ENCODE results near the gene SMYD1. TPM values are rescaled to one million over a fixed set of nuclear protein-coding genes. Genes with fewer than 3 reads are reported as not detected.

Gene SMYD1
- total and polyA plus RNA-seq, 2 donors (not counting 3 experiments of a cell fraction or from before 2014, with no cell fraction given): not detected

DNA sequence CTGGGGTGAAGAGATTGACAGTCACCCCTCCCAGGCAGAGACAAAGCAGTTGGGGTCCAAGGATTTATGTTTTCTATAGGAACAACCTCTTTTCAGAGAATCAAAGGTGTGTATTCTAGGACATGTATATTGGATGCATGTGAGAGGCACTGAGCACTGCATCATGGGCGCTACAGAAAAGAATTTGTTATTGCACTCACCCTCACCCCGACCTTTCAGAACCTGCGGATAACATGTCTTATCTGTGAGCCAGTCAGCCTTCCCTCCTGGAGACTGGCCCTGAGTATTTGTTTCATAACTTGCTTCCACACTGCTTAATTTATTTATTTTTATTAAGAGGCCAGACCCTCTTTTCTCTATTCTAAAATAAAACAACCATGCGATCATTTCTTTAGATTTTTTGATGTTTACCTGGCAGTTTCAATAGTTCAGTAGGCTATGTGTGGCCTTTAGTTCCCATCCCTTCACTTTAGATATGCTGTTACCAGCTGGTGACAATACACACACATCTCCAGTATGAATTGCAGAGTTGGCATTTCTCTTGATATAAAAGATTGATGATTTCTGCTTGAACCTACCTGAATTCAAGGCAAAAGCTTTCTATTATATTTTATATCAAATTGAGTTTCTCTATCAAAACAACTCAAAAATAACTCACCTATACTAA lies 30.4 kb downstream of the SMYD1 start:
- no peaks in the 10 kb centered on the region for H3K79me2 ChIP-seq (ENCODE audit: control insufficient read depth, insufficient read depth, low read length)
- H3K9ac ChIP-seq (replicated peaks; ENCODE audit: extremely low read depth, insufficient read depth, low read length): no peak overlapping the region
- H3K4me3 ChIP-seq (replicated peaks in 1 of 3; ENCODE audit: insufficient read depth in 1 of 3, low read depth in 1 of 3, low read length in 3 of 3): no peak overlapping the region
- no peaks in the 10 kb centered on the region for H4K20me1 ChIP-seq (replicated peaks; ENCODE audit: control insufficient read depth, extremely low read depth, insufficient read depth, low read length)
- FAIRE-seq (no peak), DNase-seq (ENCODE audit: low read depth, low spot score) (no peak)
- H2AFZ ChIP-seq (ENCODE audit: low read depth, low read length): no peak overlapping the region
- dilution Hi-C loops (cut with MboI; ENCODE audit: extremely low pct_ligation_motif_present, low sequenced_read_pairs) (no loop called here), intact Hi-C loops (cut with micrococcal nuclease) (no loop called here)
- H3K9me3 ChIP-seq (replicated peaks; ENCODE audit: control insufficient read depth, insufficient read depth, low read length): no peaks in the 10 kb centered on the region
- no TSS peak for BruUV-seq (replicated peaks)
- TF ChIP-seq, protein P1, sequence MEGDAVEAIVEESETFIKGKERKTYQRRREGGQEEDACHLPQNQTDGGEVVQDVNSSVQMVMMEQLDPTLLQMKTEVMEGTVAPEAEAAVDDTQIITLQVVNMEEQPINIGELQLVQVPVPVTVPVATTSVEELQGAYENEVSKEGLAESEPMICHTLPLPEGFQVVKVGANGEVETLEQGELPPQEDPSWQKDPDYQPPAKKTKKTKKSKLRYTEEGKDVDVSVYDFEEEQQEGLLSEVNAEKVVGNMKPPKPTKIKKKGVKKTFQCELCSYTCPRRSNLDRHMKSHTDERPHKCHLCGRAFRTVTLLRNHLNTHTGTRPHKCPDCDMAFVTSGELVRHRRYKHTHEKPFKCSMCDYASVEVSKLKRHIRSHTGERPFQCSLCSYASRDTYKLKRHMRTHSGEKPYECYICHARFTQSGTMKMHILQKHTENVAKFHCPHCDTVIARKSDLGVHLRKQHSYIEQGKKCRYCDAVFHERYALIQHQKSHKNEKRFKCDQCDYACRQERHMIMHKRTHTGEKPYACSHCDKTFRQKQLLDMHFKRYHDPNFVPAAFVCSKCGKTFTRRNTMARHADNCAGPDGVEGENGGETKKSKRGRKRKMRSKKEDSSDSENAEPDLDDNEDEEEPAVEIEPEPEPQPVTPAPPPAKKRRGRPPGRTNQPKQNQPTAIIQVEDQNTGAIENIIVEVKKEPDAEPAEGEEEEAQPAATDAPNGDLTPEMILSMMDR (IDR thresholded peaks at IDR 0.05; ENCODE audit: extremely low read depth in 1 of 2, insufficient read depth in 1 of 2, low read depth in 1 of 2, low read length in 2 of 2): no peak
- TF ChIP-seq JUN (IDR thresholded peaks at IDR 0.05; ENCODE audit: borderline replicate concordance, insufficient read depth, insufficient read length, low read depth): no peak
- TF ChIP-seq GATA2 (IDR thresholded peaks at IDR 0.05; ENCODE audit: insufficient read depth, insufficient read length, low read depth, low read length): no peak
- TF ChIP-seq MYC (IDR thresholded peaks at IDR 0.05; ENCODE audit: low read depth, low read length): no peak
- no peak for TF ChIP-seq POLR2A (IDR thresholded peaks at IDR 0.05; ENCODE audit: low read depth, low read length)
- TF ChIP-seq EZH2 (IDR thresholded peaks at IDR 0.05; ENCODE audit: borderline replicate concordance, low read depth, low read length, severe bottlenecking): no peak
- no peak for TF ChIP-seq FOS (IDR thresholded peaks at IDR 0.05; ENCODE audit: borderline replicate concordance, insufficient read depth, low read length)
- TF ChIP-seq, protein P2, sequence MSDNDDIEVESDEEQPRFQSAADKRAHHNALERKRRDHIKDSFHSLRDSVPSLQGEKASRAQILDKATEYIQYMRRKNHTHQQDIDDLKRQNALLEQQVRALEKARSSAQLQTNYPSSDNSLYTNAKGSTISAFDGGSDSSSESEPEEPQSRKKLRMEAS (IDR thresholded peaks at IDR 0.05; ENCODE audit: insufficient read depth, insufficient read length): no peak
- TF ChIP-seq POLR2AphosphoS5 (IDR thresholded peaks at IDR 0.05; ENCODE audit: insufficient read depth, low read depth, low read length): no peak
- no peak overlapping the region for H3K4me2 ChIP-seq (ENCODE audit: insufficient read depth, low read length)
- no peak overlapping the region for H3K27ac ChIP-seq (ENCODE audit: insufficient read depth, low read depth, low read length)
- CTCF ChIA-PET: no interaction called here
- H3K4me1 ChIP-seq (ENCODE audit: control insufficient read depth, extremely low read depth, insufficient read depth, low read length): no peaks in the 10 kb centered on the region
- H3K9me1 ChIP-seq (replicated peaks; ENCODE audit: control insufficient read depth, extremely low read depth, insufficient read depth, low read length): no peaks in the 10 kb centered on the region
- POLR2A ChIA-PET: no interaction called here
- no peaks in the 10 kb centered on the region for H3K27me3 ChIP-seq (ENCODE audit: control insufficient read depth in 2 of 2, insufficient read depth in 2 of 2, low read length in 2 of 2)
- no peaks in the 10 kb centered on the region for H3K36me3 ChIP-seq (ENCODE audit: control insufficient read depth in 2 of 2, extremely low read depth in 1 of 2, insufficient read depth in 2 of 2, low read length in 2 of 2)
